Neutrophil (primary cell): Measurements from ENCODE around the gene ENAH.

Experiments used
- H3K27ac ChIP-seq: fragments of 200-600 bp; sonication (generic); 2 replicates; pipeline ENCODE4 v1.5.1; 2016; ENCODE audit warnings: mild to moderate bottlenecking, moderate library complexity
- H3K27me3 ChIP-seq: fragments of 200-600 bp; sonication (generic); 2 replicates; pipeline ENCODE4 v1.6.0; 2016; ENCODE audit warnings: mild to moderate bottlenecking
- H3K36me3 ChIP-seq: fragments of 200-600 bp; sonication (generic); 2 replicates; pipeline ENCODE4 v1.5.1; 2017
- H3K4me1 ChIP-seq, 2 experiments: fragments of 200-600 bp in 1 of 2; sonication (generic) in 1 of 2; 1 replicate in 1 of 2; 2 replicates in 1 of 2; pipeline versions ENCODE4 v1.5.1 to v1.6.1; 2013 to 2016; ENCODE audit warnings: low read depth in 1 of 2, low read length in 1 of 2, mild to moderate bottlenecking in 1 of 2, moderate library complexity in 1 of 2; ENCODE audit not compliant: control insufficient read depth in 1 of 2, insufficient read depth in 1 of 2
- H3K4me3 ChIP-seq, 2 experiments: fragments of 200-600 bp in 1 of 2; sonication (generic) in 1 of 2; 1 replicate in 1 of 2; 2 replicates in 1 of 2; pipeline ENCODE4 v1.5.1; 2013 to 2016; ENCODE audit warnings: low read depth in 1 of 2, low read length in 1 of 2, mild to moderate bottlenecking in 1 of 2, moderate library complexity in 1 of 2
- H3K9me3 ChIP-seq: fragments of 200-600 bp; sonication (generic); 2 replicates; pipeline ENCODE4 v1.5.1; 2016
- TF ChIP-seq, protein P1 (sequence below): fragments of 200-600 bp; sonication (generic); IDR thresholded peaks from 2 replicates; pipeline ENCODE4 v1.5.1; 2016; ENCODE audit warnings: antibody characterized with exemption

Gene ENAH

DNA sequence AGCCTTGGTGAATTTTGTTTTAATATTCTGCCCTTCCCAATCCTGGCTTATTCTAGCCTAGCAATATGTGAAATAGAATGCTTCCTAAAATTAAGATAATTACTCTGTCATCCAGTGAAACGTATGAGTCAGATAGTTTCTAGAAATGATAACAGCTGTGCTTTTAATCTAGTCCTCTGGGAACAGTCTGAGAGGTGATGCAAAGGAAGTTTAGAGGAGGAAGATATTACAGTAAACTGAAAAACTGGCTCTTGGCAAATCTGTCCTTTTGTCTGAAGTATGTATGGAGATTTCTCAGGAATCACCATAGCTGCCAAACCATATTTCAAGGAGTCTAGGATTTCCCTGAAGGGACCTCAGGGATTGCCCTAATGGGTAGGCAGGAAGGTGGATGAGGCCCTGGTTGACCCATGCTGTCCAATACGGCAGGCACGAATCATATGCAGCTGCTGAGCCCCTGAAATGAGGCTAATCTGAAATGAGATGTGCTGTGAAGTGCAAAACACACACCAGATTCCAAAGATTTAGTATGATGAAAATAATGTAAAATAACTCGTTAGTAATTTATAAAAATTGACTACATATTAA is 154.3 kb downstream of the ENAH start:
- Histone ChIP-seq H3K4me1 (no peaks in the 10 kb centered on the region), H3K4me3 (no peak overlapping the region), H3K27me3 (no peaks in the 10 kb centered on the region), H3K36me3 (no peaks in the 10 kb centered on the region), H3K27ac (no peak overlapping the region), H3K9me3 (no peaks in the 10 kb centered on the region)
- TF ChIP-seq, protein P1, sequence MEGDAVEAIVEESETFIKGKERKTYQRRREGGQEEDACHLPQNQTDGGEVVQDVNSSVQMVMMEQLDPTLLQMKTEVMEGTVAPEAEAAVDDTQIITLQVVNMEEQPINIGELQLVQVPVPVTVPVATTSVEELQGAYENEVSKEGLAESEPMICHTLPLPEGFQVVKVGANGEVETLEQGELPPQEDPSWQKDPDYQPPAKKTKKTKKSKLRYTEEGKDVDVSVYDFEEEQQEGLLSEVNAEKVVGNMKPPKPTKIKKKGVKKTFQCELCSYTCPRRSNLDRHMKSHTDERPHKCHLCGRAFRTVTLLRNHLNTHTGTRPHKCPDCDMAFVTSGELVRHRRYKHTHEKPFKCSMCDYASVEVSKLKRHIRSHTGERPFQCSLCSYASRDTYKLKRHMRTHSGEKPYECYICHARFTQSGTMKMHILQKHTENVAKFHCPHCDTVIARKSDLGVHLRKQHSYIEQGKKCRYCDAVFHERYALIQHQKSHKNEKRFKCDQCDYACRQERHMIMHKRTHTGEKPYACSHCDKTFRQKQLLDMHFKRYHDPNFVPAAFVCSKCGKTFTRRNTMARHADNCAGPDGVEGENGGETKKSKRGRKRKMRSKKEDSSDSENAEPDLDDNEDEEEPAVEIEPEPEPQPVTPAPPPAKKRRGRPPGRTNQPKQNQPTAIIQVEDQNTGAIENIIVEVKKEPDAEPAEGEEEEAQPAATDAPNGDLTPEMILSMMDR, result no peak

DNA sequence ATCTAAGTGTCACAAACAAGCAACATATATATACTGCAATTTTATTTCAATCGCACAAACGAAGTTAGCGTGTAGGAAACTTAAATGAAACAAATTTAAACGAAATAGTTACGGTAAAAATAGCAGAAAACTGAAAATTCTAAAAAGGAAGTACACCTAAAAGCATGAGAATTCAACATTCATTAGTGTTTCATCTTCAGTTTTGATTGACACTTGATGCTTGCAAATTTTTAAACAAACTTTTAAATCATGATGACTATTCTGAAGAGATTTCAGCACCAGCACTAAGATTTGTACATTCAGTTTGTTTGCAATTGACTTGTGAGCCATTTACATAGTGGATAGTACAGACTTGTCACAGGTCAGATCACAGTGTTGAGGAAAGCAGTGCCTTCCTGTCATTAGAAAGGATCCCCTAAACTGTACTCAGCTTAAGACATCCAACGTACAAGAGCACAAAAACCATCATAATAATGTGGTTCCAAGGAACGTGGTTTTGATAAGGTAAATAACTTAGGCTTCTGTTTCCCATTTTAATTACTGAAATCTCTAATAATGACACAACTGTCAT is 158.0 kb downstream of the ENAH start:
- no peaks in the 10 kb centered on the region for H3K27me3 ChIP-seq
- no peaks in the 10 kb centered on the region for H3K36me3 ChIP-seq
- no peak overlapping the region for H3K4me3 ChIP-seq
- no peak overlapping the region for H3K27ac ChIP-seq
- H3K9me3 ChIP-seq, result no peaks in the 10 kb centered on the region
- TF ChIP-seq, protein P1, result no peak
- no peaks in the 10 kb centered on the region for H3K4me1 ChIP-seq

DNA sequence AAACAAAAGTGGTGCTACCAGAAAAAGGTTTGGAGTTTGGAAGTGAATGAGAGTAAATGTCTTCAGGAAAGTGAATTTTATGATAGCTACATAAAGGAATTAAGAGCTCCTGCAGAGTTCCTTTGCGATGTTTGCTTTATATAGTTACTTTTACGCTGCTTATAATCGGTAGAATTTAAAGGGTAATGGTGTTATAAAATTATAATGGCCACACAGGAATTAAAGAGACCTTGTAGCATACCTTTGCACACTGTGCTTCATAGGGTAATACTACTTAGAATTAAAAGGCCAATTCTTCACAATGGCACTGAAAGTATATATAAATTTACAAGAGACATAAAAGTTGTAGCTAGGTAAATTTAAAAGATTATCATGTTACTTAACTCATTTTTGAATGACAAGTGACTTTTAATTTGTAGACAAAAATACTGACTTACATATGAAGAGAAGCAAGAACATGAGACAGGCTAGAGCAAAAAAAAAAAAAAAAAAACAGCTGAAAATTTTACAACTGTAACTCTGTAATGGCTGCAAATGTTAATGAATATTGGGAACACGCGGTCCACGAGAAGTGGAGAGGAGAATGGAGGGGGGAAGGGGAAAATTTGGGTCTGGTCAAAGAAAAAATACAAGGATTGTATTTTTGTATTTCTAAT is 159.2 kb downstream of the ENAH start:
- H3K36me3 ChIP-seq, result no peaks in the 10 kb centered on the region
- no peaks in the 10 kb centered on the region for H3K4me1 ChIP-seq
- H3K4me3 ChIP-seq, result no peak overlapping the region
- no peaks in the 10 kb centered on the region for H3K9me3 ChIP-seq
- TF ChIP-seq, protein P1, result no peak
- H3K27ac ChIP-seq, result no peak overlapping the region
- H3K27me3 ChIP-seq, result no peaks in the 10 kb centered on the region

DNA sequence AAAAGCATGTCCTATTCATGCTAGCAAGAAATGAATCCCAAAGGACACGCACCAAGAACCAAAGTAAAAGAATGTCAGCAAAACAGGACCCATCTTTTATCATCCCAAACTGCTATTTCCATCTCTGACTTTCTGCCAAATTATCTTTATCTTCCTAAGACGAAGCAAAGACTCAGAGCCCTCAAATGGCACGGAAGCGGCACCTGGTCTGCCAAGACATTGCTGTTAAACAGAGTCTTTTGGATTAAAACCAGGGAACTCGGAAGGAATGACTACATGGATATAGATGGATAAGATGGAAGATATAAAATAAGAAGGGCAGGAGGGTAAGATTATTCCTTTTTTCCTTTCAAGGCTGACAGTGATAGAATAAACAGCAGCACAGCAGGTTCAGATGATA is 164.2 kb downstream of the ENAH start:
- Histone ChIP-seq H3K4me3 (no peak overlapping the region), H3K4me1 (no peaks in the 10 kb centered on the region), H3K27me3 (no peaks in the 10 kb centered on the region), H3K27ac (no peak overlapping the region), H3K36me3 (no peaks in the 10 kb centered on the region), H3K9me3 (no peaks in the 10 kb centered on the region)
- TF ChIP-seq, protein P1, result no peak

DNA sequence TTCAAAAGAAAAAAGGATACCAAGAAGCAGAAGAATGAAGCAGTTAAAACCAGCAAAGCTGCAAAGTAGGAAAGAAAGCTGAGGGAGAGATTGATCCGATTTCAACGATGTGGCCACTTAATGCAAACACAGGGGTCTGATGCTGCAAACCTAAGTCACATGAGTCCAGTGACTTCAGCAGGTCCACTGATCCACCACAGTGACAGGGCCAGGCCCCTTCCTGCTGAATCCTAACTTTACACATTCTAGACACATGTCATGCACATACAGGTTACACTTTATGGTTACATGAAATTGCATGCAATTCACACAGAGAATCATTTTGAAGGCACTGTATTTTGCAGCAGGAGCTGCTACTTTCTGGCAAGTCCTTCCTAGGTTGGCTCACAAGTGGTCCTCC is 166.1 kb downstream of the ENAH start:
- Histone ChIP-seq H3K27me3 (no peaks in the 10 kb centered on the region), H3K4me1 (no peaks in the 10 kb centered on the region), H3K4me3 (no peak overlapping the region), H3K36me3 (no peaks in the 10 kb centered on the region), H3K9me3 (no peaks in the 10 kb centered on the region), H3K27ac (no peak overlapping the region)
- TF ChIP-seq, protein P1, result no peak
